ENCODE measurements around the gene ANKAR. TPM values are rescaled to one million over a fixed set of nuclear protein-coding genes. Genes with fewer than 3 reads are reported as not detected.

Gene ANKAR
- total and polyA plus RNA-seq, 2 of the 8 experiments (the other 6 are each of a cell fraction or from before 2014, with no cell fraction given) = 0.56 to 1.7 TPM

DNA sequence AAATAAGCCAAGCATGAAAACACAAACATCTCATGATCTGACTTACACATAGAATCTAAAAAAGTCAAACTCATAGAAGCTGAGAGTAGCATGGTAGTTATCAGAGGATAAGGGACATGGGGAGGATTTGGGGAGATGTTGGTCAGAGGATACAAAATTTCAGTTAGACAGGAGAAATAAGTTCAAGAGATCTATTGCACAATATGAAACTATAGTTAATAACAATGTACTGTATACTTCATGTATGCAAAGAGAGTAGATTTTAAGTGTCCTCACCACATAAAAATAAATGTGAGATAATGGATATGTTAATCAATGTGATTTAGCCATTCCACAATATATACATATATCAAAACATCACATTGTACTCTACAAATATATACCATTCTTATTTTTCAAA is 23.2 kb upstream of the ANKAR start:
- H4K5ac ChIP-seq (ENCODE audit: insufficient read length, low read depth, low read length) = no peak overlapping the region
- H2BK15ac ChIP-seq (ENCODE audit: low read length) = no peak overlapping the region
- H3K4me3 ChIP-seq (ENCODE audit: extremely low read depth in 1 of 4, insufficient read depth in 2 of 4, low read depth in 3 of 4, low read length in 4 of 4) = no peak overlapping the region
- no peak overlapping the region for H3K14ac ChIP-seq (ENCODE audit: insufficient read length)
- no peaks in the 10 kb centered on the region for H3K4me1 ChIP-seq (replicated peaks in 1 of 4; ENCODE audit: control insufficient read depth in 3 of 4, insufficient read depth in 4 of 4, low read length in 3 of 4)
- H3K4me2 ChIP-seq (ENCODE audit: insufficient read depth in 1 of 2, low read depth in 2 of 2, low read length in 2 of 2) = no peak overlapping the region
- TF ChIP-seq SP4 (IDR thresholded peaks at IDR 0.05; ENCODE audit: low read length) = no peak
- no peak for TF ChIP-seq TEAD4 (IDR thresholded peaks at IDR 0.05; ENCODE audit: low read depth, low read length)
- TF ChIP-seq POLR2AphosphoS5 (IDR thresholded peaks at IDR 0.05; ENCODE audit: low read depth, low read length) = no peak
- no peak for TF ChIP-seq CEBPB (IDR thresholded peaks at IDR 0.05; ENCODE audit: low read depth, low read length)
- TF ChIP-seq TAF1 (IDR thresholded peaks at IDR 0.05; ENCODE audit: low read depth, low read length) = no peak
- TF ChIP-seq SIN3A (conservative IDR thresholded peaks at IDR 0.05 in 1 of 2, IDR thresholded peaks at IDR 0.05 in 1 of 2; ENCODE audit: low read depth in 1 of 2, low read length in 2 of 2) = no peak
- TF ChIP-seq KDM4A (IDR thresholded peaks at IDR 0.05; ENCODE audit: low read depth, low read length, severe bottlenecking) = no peak
- TF ChIP-seq JUN (IDR thresholded peaks at IDR 0.05; ENCODE audit: low read depth, low read length) = no peak
- no peak for TF ChIP-seq YY1 (IDR thresholded peaks at IDR 0.05; ENCODE audit: low read depth, low read length)
- TF ChIP-seq RAD21 (IDR thresholded peaks at IDR 0.05 in 1 of 2, conservative IDR thresholded peaks at IDR 0.05 in 1 of 2; ENCODE audit: low read depth in 2 of 2, low read length in 2 of 2) = no peak
- no peak overlapping the region for H2BK5ac ChIP-seq (ENCODE audit: low read depth, low read length)
- DNase-seq (ENCODE audit: low read depth in 1 of 2, low spot score in 2 of 2) = no peak
- H2BK20ac ChIP-seq (ENCODE audit: low read length) = no peak overlapping the region
- H3K56ac ChIP-seq (replicated peaks; ENCODE audit: insufficient read length, low read depth, low read length) = no peak overlapping the region
- peaks cover 0 to 14% of the 10 kb centered on the region in 2 experiments; a peak in 2 of 4 replicates for H3K9me3 ChIP-seq (ENCODE audit: insufficient read depth in 2 of 2, low read depth in 1 of 2, low read length in 1 of 2)
- H2AFZ ChIP-seq (ENCODE audit: low read length) = no peak overlapping the region
- no peaks in the 10 kb centered on the region for H3K79me1 ChIP-seq (ENCODE audit: low read depth, low read length)
- no peak overlapping the region for H2AK5ac ChIP-seq (ENCODE audit: low read depth, low read length)
- H3K79me2 ChIP-seq (ENCODE audit: control insufficient read depth in 1 of 2, insufficient read depth in 2 of 2, low read length in 2 of 2) = no peaks in the 10 kb centered on the region
- H2BK120ac ChIP-seq (replicated peaks; ENCODE audit: low read depth, low read length) = no peak overlapping the region
- H3K36me3 ChIP-seq (ENCODE audit: control insufficient read depth in 2 of 4, insufficient read depth in 4 of 4, low read length in 3 of 4) = no peaks in the 10 kb centered on the region
- H3K27ac ChIP-seq (ENCODE audit: low read depth, low read length) = no peak overlapping the region
- ChIA-PET CTCF (ENCODE audit: partially characterized antibody) (interaction anchor here (1.1 to 2.0 kb wide), 4 partner anchors 8 to 45 kb away, joined by 5 to 7 read pairs (median 6); partner anchors contain the start of gene ASNSD1), POLR2A (ENCODE audit: partially characterized antibody) (no interaction called here)
- no peak overlapping the region for H3K23ac ChIP-seq (ENCODE audit: insufficient read length)
- H3K27me3 ChIP-seq (replicated peaks in 1 of 4; ENCODE audit: control insufficient read depth in 3 of 4, extremely low read depth in 1 of 4, insufficient read depth in 3 of 4, low read length in 3 of 4) = no peaks in the 10 kb centered on the region
- no peak overlapping the region for H3K18ac ChIP-seq (ENCODE audit: extremely low read depth, low read length)
- H3K4ac ChIP-seq (replicated peaks; ENCODE audit: insufficient read length, low read depth, low read length) = no peak overlapping the region
- no peak overlapping the region for H4K91ac ChIP-seq (replicated peaks; ENCODE audit: insufficient read length, low read length)
- no peak overlapping the region for H3K9ac ChIP-seq (replicated peaks in 1 of 4; ENCODE audit: extremely low read depth in 1 of 4, low read depth in 3 of 4, low read length in 3 of 4)
- H3K23me2 ChIP-seq (ENCODE audit: low read depth, low read length) = no peaks in the 10 kb centered on the region
- no peak overlapping the region for H2BK12ac ChIP-seq (ENCODE audit: low read depth, low read length)
- no peak for FAIRE-seq
- no peaks in the 10 kb centered on the region for H4K20me1 ChIP-seq (replicated peaks in 1 of 2; ENCODE audit: control insufficient read depth in 1 of 2, insufficient read depth in 2 of 2, low read length in 2 of 2)
- H4K8ac ChIP-seq (ENCODE audit: extremely low read depth, insufficient read depth, low read length) = no peak overlapping the region
